Mesendoderm (in vitro differentiated cells): ENCODE results near the gene FAIM2.

Experiments
- DNase-seq: peaks from one replicate; pipeline ENCODE4 v3.0.0; 2013
- H2AK5ac ChIP-seq: 2 replicates; pipeline ENCODE4 v1.6.1; 2013; ENCODE audit warnings: low read length, inconsistent platforms
- H2BK120ac ChIP-seq: 2 replicates; pipeline ENCODE4 v1.6.1; 2013; ENCODE audit warnings: low read depth, mild to moderate bottlenecking, low read length, moderate library complexity, mixed read lengths
- H2BK15ac ChIP-seq: replicated peaks from 2 replicates; pipeline ENCODE4 v1.6.1; 2013; ENCODE audit warnings: low read depth, mild to moderate bottlenecking, moderate library complexity
- H2BK5ac ChIP-seq: 2 replicates; pipeline ENCODE4 v1.6.1; 2013; ENCODE audit warnings: low read length, inconsistent platforms
- H3K18ac ChIP-seq: 2 replicates; pipeline ENCODE4 v1.6.1; 2013; ENCODE audit warnings: mild to moderate bottlenecking, low read length, mixed read lengths
- H3K23ac ChIP-seq: one replicate; pipeline ENCODE4 v1.6.1; 2013; ENCODE audit warnings: low read length
- H3K27ac ChIP-seq: 2 replicates; pipeline ENCODE4 v1.5.1; 2013; ENCODE audit warnings: low read depth, mild to moderate bottlenecking, inconsistent platforms, low read length, moderate library complexity
- H3K27me3 ChIP-seq: 2 replicates; pipeline ENCODE4 v1.6.1; 2013; ENCODE audit warnings: low read length, control low read depth, mild to moderate bottlenecking, inconsistent platforms; ENCODE audit not compliant: insufficient read depth, poor library complexity
- H3K36me3 ChIP-seq: 2 replicates; pipeline ENCODE4 v1.6.1; 2013; ENCODE audit warnings: low read length, inconsistent platforms; ENCODE audit not compliant: control insufficient read depth, insufficient read depth
- H3K4ac ChIP-seq: one replicate; pipeline ENCODE4 v1.6.1; 2013; ENCODE audit warnings: low read depth, mild to moderate bottlenecking, low read length, moderate library complexity
- H3K4me1 ChIP-seq: 2 replicates; pipeline ENCODE4 v1.6.1; 2013; ENCODE audit warnings: low read depth, low read length, inconsistent platforms; ENCODE audit not compliant: control insufficient read depth
- H3K4me2 ChIP-seq: 2 replicates; pipeline ENCODE4 v1.6.1; 2013; ENCODE audit warnings: low read length
- H3K4me3 ChIP-seq: 2 replicates; pipeline ENCODE4 v1.5.1; 2013; ENCODE audit warnings: mild to moderate bottlenecking, low read length
- H3K56ac ChIP-seq: one replicate; pipeline ENCODE4 v1.6.1; 2013; ENCODE audit warnings: low read length
- H3K79me1 ChIP-seq: 2 replicates; pipeline ENCODE4 v1.6.1; 2013; ENCODE audit warnings: low read length, inconsistent platforms
- H3K79me2 ChIP-seq: 2 replicates; pipeline ENCODE4 v1.6.1; 2013; ENCODE audit warnings: mild to moderate bottlenecking, low read length; ENCODE audit not compliant: control insufficient read depth, insufficient read depth
- H3K9ac ChIP-seq: 2 replicates; pipeline ENCODE4 v1.6.1; 2013; ENCODE audit warnings: low read length, inconsistent platforms
- H4K5ac ChIP-seq: one replicate; pipeline ENCODE4 v1.6.1; 2013; ENCODE audit warnings: low read length
- H4K8ac ChIP-seq: one replicate; pipeline ENCODE4 v1.6.1; 2013; ENCODE audit warnings: low read depth, mild to moderate bottlenecking, control low read depth, low read length, moderate library complexity
- WGBS: extraction: QIAGEN DNeasy Blood & Tissue Kit; methylation state at CpG from one replicate; pipeline ENCODE4 v1.1.7; 2013; ENCODE audit warnings: low lambda C conversion rate, missing lambda C conversion rate; ENCODE audit not compliant: insufficient coverage; ENCODE audit errors: extremely low coverage; 5-methylcytosine and 5-hydroxymethylcytosine counted together

FAIM2 gene

GRCh38 chr12:49920915-49921286, 17.2 kb upstream of the FAIM2 start:
- Histone ChIP-seq H3K79me2 (no peaks in the 10 kb centered on the region), H3K23ac (no peak overlapping the region), H4K5ac (no peak overlapping the region), H3K18ac (no peak overlapping the region), H3K4me3 (no peak overlapping the region), H4K8ac (no peak overlapping the region), H2BK5ac (no peak overlapping the region), H3K79me1 (no peaks in the 10 kb centered on the region), H2AK5ac (no peak overlapping the region), H3K36me3 (no peaks in the 10 kb centered on the region), H3K4ac (no peak overlapping the region), H3K4me2 (no peak overlapping the region), H2BK120ac (no peak overlapping the region), H3K4me1 (no peaks in the 10 kb centered on the region), H3K56ac (no peak overlapping the region), H3K27ac (no peak overlapping the region), H3K27me3 (no peaks in the 10 kb centered on the region), H2BK15ac (no peak overlapping the region), H3K9ac (no peak overlapping the region)
- no peak for DNase-seq
- WGBS = no CpG with 5 or more reads among the region's 3 CpGs

- no peak overlapping the region for H2BK120ac ChIP-seq
- no peak overlapping the region for H2BK15ac ChIP-seq
- no peak overlapping the region for H4K8ac ChIP-seq
- no peak overlapping the region for H4K5ac ChIP-seq
- no CpG with 5 or more reads among the region's 12 CpGs for WGBS
- H3K36me3 ChIP-seq = no peaks in the 10 kb centered on the region
- no peak overlapping the region for H3K9ac ChIP-seq
- H3K27me3 ChIP-seq = no peaks in the 10 kb centered on the region
- H3K4me2 ChIP-seq = no peak overlapping the region
- H3K27ac ChIP-seq = no peak overlapping the region
- no peak overlapping the region for H2BK5ac ChIP-seq
- no peak overlapping the region for H3K23ac ChIP-seq
- H2AK5ac ChIP-seq = no peak overlapping the region
- no peak overlapping the region for H3K4me3 ChIP-seq
- no peak overlapping the region for H3K4ac ChIP-seq
- H3K56ac ChIP-seq = no peak overlapping the region
- H3K4me1 ChIP-seq = no peaks in the 10 kb centered on the region
- DNase-seq = no peak
- no peaks in the 10 kb centered on the region for H3K79me2 ChIP-seq
- H3K79me1 ChIP-seq = no peaks in the 10 kb centered on the region
- no peak overlapping the region for H3K18ac ChIP-seq
Observed at GRCh38 chr12:49920241-49920914, 16.7 kb upstream of the FAIM2 start.

- no peak overlapping the region for H3K4me2 ChIP-seq
- H3K23ac ChIP-seq = no peak overlapping the region
- no CpG with 5 or more reads among the region's 5 CpGs for WGBS
- no peak overlapping the region for H2BK5ac ChIP-seq
- no peak overlapping the region for H4K8ac ChIP-seq
- no peak overlapping the region for H2BK120ac ChIP-seq
- no peak overlapping the region for H2BK15ac ChIP-seq
- H2AK5ac ChIP-seq = no peak overlapping the region
- no peak overlapping the region for H3K56ac ChIP-seq
- H4K5ac ChIP-seq = no peak overlapping the region
- no peaks in the 10 kb centered on the region for H3K79me1 ChIP-seq
- H3K27ac ChIP-seq = no peak overlapping the region
- H3K4ac ChIP-seq = no peak overlapping the region
- no peaks in the 10 kb centered on the region for H3K27me3 ChIP-seq
- no peak overlapping the region for H3K18ac ChIP-seq
- no peak overlapping the region for H3K4me3 ChIP-seq
- H3K79me2 ChIP-seq = no peaks in the 10 kb centered on the region
- H3K9ac ChIP-seq = no peak overlapping the region
- H3K4me1 ChIP-seq = no peaks in the 10 kb centered on the region
- DNase-seq = no peak
- no peaks in the 10 kb centered on the region for H3K36me3 ChIP-seq
Observed at GRCh38 chr12:49917788-49918173, 14.1 kb upstream of the FAIM2 start.

GRCh38 chr12:49917166-49917787, 13.6 kb upstream of the FAIM2 start:
- Histone ChIP-seq H4K8ac (no peak overlapping the region), H3K36me3 (no peaks in the 10 kb centered on the region), H2BK15ac (no peak overlapping the region), H2AK5ac (no peak overlapping the region), H3K4me3 (no peak overlapping the region), H3K56ac (no peak overlapping the region), H4K5ac (no peak overlapping the region), H3K4me1 (no peaks in the 10 kb centered on the region), H3K27ac (no peak overlapping the region), H3K23ac (no peak overlapping the region), H2BK5ac (no peak overlapping the region), H3K27me3 (no peaks in the 10 kb centered on the region), H3K18ac (no peak overlapping the region), H3K79me1 (no peaks in the 10 kb centered on the region), H3K79me2 (no peaks in the 10 kb centered on the region), H3K9ac (no peak overlapping the region), H3K4ac (no peak overlapping the region), H2BK120ac (no peak overlapping the region), H3K4me2 (no peak overlapping the region)
- DNase-seq = no peak
- WGBS = no CpG with 5 or more reads among the region's 12 CpGs

- Histone ChIP-seq H3K4me3 (no peak overlapping the region), H3K23ac (no peak overlapping the region), H2BK120ac (no peak overlapping the region), H4K5ac (no peak overlapping the region), H3K27ac (no peak overlapping the region), H3K4me2 (no peak overlapping the region), H3K27me3 (no peaks in the 10 kb centered on the region), H2AK5ac (no peak overlapping the region), H2BK15ac (no peak overlapping the region), H3K56ac (no peak overlapping the region), H3K18ac (no peak overlapping the region), H2BK5ac (no peak overlapping the region), H3K79me1 (no peaks in the 10 kb centered on the region), H3K79me2 (no peaks in the 10 kb centered on the region), H3K36me3 (no peaks in the 10 kb centered on the region), H4K8ac (no peak overlapping the region), H3K4me1 (no peaks in the 10 kb centered on the region), H3K9ac (no peak overlapping the region), H3K4ac (no peak overlapping the region)
- no CpG with 5 or more reads among the region's 8 CpGs for WGBS
- no peak for DNase-seq
Observed at GRCh38 chr12:49916129-49916919, 12.6 kb upstream of the FAIM2 start.
